GM12878 (cell line): ENCODE measurements around the gene INCA1. TPM values are rescaled to one million over a fixed set of nuclear protein-coding genes. Genes with fewer than 3 reads are reported as not detected.
A peak's percentile ranks its signal among the peaks of the same experiment; 100 is the strongest.

Experiments used
- CHD4 ChIP-seq: fragments of 200-600 bp; sonication (generic); IDR thresholded peaks from 2 replicates; pipeline ENCODE4 v1.6.1; 2016; ENCODE audit warnings: mild to moderate bottlenecking
- HDAC2 ChIP-seq: fragments of 200-600 bp; sonication (generic); IDR thresholded peaks from 2 replicates; pipeline ENCODE4 v1.6.1; 2017
- IKZF1 ChIP-seq: fragments of 450-650 bp; conservative IDR thresholded peaks from 2 replicates; pipeline ENCODE4 v1.6.1; 2017; ENCODE audit warnings: antibody characterized with exemption, mild to moderate bottlenecking
- MEF2B ChIP-seq: fragments of 450-650 bp; IDR thresholded peaks from 2 replicates; pipeline ENCODE4 v1.6.1; 2018; ENCODE audit warnings: mild to moderate bottlenecking, moderate library complexity; ENCODE audit not compliant: partially characterized antibody, poor library complexity, severe bottlenecking
- NR2C2 ChIP-seq: IDR thresholded peaks from 2 replicates; pipeline ENCODE4 v1.6.1; 2011; ENCODE audit warnings: borderline replicate concordance, low read depth; ENCODE audit not compliant: control insufficient read depth, insufficient read length
- polyA plus RNA-seq, 11 experiments: library from polyadenylated mRNA; depleted of rRNA in 4 of 11; unstranded in 6 of 11; stranded (reverse) in 5 of 11; fragments of >200 nt; fragmentation: Nextera tagmentation in 4 of 11; fragmentation: Illumina TruSeq in 1 of 11; extraction: Ambion mirVana in 4 of 11; extraction: Trizol in 1 of 11; gene quantifications; 1 replicate in 1 of 11; 2 replicates in 10 of 11; pipeline versions ENCODE4 v1.2.1 to v1.2.3, GENCODE V29; 2011 to 2016; ENCODE audit warnings: inconsistent platforms in 2 of 11, missing spikeins in 2 of 11, low read depth in 1 of 11
- total RNA-seq, 4 experiments: library from RNA; depleted of rRNA in 3 of 4; stranded (reverse); fragments of >200 nt in 3 of 4; fragmentation: Illumina TruSeq in 1 of 4; extraction: Trizol in 1 of 4; gene quantifications; 2 replicates each; pipeline versions ENCODE4 v1.2.1 to v1.2.3, GENCODE V29; 2013 to 2021
- TF ChIP-seq, protein P1 (sequence below): fragments of 450-650 bp; IDR thresholded peaks from 2 replicates; pipeline ENCODE4 v1.6.1; 2016; ENCODE audit warnings: mild to moderate bottlenecking, moderate library complexity, borderline replicate concordance
- TF ChIP-seq, protein P2 (sequence below), 3 experiments: IDR thresholded peaks in 2 of 3; conservative IDR thresholded peaks in 1 of 3; 2 replicates each; pipeline ENCODE4 v1.5.1; 2011; ENCODE audit warnings: low read depth in 3 of 3, low read length in 3 of 3, mild to moderate bottlenecking in 3 of 3, control low read depth in 2 of 3, moderate library complexity in 2 of 3, inconsistent platforms in 1 of 3, mixed read lengths in 1 of 3; ENCODE audit not compliant: control insufficient read depth in 2 of 3, insufficient read depth in 1 of 3; ENCODE audit errors: extremely low read depth in 1 of 3
- TF ChIP-seq, protein P3 (sequence below): IDR thresholded peaks from 2 replicates; pipeline ENCODE4 v1.6.1; 2011; ENCODE audit warnings: mild to moderate bottlenecking, low read depth, low read length, moderate library complexity; ENCODE audit not compliant: insufficient replicate concordance

Gene INCA1
- total and polyA plus RNA-seq, 10 of the 15 experiments (the other 5 are each of a cell fraction or from before 2014, with no cell fraction given) = 0.19 to 1.8 (median 0.45) TPM

DNA sequence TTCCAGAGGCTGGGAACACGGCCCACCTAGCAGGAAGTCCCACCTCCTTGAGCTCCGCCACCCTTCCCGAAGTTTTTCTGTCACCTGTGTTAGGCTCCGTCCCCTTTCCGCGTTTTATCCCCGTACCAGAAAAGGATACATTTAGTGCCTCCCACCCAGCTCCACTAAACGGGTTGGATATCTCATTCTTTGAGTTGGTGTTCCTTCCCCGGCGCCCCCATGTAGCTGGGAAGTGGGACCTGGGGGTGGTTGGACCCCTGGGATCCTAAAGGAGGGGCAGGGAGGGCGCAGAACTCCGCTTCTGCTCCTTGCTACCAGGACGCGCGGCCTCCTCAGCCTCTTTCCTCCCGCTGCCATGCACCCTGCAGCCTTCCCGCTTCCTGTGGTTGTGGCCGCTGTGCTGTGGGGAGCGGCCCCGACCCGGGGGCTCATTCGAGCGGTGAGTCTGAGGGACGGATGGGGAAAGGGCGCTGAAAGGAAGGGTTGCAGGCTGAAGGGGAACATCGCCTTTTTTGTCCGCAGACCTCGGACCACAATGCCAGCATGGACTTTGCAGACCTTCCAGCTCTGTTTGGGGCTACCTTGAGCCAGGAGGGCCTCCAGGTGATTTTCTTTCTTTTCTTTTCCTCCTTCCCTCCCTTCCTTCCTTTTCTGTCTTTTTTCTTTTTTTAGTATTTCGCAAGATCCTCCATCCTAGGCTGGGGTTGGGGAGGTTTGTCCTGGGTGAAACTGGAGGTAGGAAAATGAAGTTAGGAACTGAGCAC is 56.6 kb downstream of the INCA1 start (continued):
- TF ChIP-seq, protein P1, sequence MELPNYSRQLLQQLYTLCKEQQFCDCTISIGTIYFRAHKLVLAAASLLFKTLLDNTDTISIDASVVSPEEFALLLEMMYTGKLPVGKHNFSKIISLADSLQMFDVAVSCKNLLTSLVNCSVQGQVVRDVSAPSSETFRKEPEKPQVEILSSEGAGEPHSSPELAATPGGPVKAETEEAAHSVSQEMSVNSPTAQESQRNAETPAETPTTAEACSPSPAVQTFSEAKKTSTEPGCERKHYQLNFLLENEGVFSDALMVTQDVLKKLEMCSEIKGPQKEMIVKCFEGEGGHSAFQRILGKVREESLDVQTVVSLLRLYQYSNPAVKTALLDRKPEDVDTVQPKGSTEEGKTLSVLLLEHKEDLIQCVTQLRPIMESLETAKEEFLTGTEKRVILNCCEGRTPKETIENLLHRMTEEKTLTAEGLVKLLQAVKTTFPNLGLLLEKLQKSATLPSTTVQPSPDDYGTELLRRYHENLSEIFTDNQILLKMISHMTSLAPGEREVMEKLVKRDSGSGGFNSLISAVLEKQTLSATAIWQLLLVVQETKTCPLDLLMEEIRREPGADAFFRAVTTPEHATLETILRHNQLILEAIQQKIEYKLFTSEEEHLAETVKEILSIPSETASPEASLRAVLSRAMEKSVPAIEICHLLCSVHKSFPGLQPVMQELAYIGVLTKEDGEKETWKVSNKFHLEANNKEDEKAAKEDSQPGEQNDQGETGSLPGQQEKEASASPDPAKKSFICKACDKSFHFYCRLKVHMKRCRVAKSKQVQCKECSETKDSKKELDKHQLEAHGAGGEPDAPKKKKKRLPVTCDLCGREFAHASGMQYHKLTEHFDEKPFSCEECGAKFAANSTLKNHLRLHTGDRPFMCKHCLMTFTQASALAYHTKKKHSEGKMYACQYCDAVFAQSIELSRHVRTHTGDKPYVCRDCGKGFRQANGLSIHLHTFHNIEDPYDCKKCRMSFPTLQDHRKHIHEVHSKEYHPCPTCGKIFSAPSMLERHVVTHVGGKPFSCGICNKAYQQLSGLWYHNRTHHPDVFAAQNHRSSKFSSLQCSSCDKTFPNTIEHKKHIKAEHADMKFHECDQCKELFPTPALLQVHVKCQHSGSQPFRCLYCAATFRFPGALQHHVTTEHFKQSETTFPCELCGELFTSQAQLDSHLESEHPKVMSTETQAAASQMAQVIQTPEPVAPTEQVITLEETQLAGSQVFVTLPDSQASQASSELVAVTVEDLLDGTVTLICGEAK = peak; percentile 34; the same call in 1 of the 2 replicates
- no peak for TF ChIP-seq HDAC2
- TF ChIP-seq, protein P2, sequence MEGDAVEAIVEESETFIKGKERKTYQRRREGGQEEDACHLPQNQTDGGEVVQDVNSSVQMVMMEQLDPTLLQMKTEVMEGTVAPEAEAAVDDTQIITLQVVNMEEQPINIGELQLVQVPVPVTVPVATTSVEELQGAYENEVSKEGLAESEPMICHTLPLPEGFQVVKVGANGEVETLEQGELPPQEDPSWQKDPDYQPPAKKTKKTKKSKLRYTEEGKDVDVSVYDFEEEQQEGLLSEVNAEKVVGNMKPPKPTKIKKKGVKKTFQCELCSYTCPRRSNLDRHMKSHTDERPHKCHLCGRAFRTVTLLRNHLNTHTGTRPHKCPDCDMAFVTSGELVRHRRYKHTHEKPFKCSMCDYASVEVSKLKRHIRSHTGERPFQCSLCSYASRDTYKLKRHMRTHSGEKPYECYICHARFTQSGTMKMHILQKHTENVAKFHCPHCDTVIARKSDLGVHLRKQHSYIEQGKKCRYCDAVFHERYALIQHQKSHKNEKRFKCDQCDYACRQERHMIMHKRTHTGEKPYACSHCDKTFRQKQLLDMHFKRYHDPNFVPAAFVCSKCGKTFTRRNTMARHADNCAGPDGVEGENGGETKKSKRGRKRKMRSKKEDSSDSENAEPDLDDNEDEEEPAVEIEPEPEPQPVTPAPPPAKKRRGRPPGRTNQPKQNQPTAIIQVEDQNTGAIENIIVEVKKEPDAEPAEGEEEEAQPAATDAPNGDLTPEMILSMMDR (IDR thresholded peaks at IDR 0.05 in 2 of 3, conservative IDR thresholded peaks at IDR 0.05 in 1 of 3; ENCODE audit: control insufficient read depth in 2 of 3, extremely low read depth in 1 of 3, insufficient read depth in 1 of 3, low read depth in 3 of 3, low read length in 3 of 3) = no peak
- no peak for TF ChIP-seq NR2C2
- no peak for TF ChIP-seq MEF2B
- no peak for TF ChIP-seq CHD4
- TF ChIP-seq, protein P3, sequence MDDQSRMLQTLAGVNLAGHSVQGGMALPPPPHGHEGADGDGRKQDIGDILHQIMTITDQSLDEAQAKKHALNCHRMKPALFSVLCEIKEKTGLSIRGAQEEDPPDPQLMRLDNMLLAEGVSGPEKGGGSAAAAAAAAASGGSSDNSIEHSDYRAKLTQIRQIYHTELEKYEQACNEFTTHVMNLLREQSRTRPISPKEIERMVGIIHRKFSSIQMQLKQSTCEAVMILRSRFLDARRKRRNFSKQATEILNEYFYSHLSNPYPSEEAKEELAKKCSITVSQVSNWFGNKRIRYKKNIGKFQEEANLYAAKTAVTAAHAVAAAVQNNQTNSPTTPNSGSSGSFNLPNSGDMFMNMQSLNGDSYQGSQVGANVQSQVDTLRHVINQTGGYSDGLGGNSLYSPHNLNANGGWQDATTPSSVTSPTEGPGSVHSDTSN = no peak
- peak; percentile 53 for TF ChIP-seq IKZF1
